ENCODE measurements around the gene KSR1.

KSR1 gene

GRCh38 chr17:27575096-27575911 is 119.1 kb downstream of the KSR1 start:
- DNase-seq = no peak

DNA sequence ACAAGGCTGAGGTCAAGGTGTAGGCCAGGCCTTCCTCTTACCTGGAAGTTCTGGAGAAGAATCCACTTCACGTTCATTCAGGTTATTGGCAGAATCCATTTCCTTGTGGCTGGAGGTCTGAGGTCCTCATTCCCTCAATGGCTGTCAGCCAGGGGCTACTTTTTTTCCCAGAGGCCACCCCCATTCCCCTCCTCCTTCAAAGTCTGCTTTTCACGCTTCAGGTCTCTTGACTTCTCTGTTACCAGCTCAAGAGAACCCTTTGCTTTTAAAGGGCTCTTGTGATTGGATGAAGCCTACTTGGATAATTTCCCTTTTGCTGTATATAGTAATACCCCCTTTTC is 119.6 kb downstream of the KSR1 start:
- no peak for DNase-seq

- no peak for DNase-seq
These were observed 120.3 kb downstream of the KSR1 start for GRCh38 chr17:27576477-27577083.

DNA sequence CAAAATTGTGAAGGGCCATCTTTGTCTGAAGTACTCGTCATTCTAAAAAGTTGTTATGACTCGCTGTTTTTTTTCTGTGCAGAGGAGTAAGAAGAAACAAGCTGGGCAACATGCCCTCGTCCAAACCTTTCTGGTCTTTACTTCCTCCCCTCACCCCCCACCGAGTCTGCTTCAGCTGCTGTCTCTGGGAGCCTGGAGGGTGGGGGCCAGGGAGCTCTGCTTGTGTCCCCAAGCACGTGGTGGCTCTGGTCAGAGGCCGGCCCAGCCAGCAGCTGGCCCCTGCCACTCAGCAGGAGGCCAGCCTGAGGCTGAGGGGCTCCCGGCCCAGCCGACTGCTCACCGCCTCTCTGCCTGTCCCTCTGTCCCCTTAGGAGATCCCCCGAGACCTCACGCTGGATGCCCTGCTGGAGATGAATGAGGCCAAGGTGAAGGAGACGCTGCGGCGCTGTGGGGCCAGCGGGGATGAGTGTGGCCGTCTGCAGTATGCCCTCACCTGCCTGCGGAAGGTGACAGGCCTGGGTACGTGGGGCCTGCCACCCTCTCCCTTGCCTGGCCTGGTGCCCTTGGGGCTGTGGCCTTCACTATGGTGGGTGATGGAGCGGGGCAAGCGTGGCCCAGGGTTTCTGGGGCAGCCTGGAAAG is 121.0 kb downstream of the KSR1 start:
- DNase-seq = no peak

GRCh38 chr17:27577884-27578717 is 121.9 kb downstream of the KSR1 start:
- no peak for DNase-seq

DNA sequence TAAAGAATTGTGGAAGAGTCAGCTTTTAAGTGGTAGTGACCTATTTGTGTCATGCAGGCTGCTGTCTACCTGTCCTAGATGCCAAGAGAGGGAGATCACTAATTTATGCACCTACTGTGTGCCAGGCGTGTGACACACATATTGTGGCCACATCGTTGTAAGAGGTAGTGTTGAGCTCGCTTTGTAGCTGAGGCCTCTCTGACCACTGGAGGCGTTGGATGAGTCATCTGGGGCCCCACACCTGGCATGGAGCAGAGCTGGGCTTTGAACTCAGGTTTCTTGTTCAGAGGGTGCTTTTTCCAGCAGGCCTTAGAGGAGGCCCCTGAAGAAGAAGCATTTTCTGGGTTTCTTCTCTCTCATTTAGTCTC is 122.5 kb downstream of the KSR1 start:
- no peak for DNase-seq

- DNase-seq = no peak
These were observed 123.1 kb downstream of the KSR1 start for GRCh38 chr17:27579304-27579703.

- DNase-seq = no peak
These were observed 123.7 kb downstream of the KSR1 start for GRCh38 chr17:27579897-27580321.

DNA sequence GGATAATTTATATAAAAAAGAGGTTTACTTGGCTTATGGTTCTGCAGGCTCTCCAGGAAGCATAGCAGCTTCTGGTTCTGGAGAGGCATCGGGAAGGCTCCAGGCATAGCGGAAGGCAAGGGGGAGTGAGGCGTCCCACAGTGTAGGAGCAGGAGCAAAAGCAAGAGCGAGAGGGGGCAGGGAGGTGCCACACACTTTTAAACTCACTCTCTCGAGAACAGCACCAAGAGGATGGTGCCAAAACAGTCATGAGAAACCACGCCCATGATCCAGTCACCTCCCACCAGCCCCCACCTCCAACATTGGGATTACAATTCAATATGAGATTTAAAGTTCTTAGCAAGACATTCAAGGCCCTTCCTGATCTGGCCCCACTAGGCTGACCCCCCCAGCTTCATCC is 124.8 kb downstream of the KSR1 start:
- DNase-seq = no peak

GRCh38 chr17:27582696-27583095 is 126.4 kb downstream of the KSR1 start:
- DNase-seq = no peak

- no peak for DNase-seq
These were observed 129.0 kb downstream of the KSR1 start for GRCh38 chr17:27585153-27585681.

DNA sequence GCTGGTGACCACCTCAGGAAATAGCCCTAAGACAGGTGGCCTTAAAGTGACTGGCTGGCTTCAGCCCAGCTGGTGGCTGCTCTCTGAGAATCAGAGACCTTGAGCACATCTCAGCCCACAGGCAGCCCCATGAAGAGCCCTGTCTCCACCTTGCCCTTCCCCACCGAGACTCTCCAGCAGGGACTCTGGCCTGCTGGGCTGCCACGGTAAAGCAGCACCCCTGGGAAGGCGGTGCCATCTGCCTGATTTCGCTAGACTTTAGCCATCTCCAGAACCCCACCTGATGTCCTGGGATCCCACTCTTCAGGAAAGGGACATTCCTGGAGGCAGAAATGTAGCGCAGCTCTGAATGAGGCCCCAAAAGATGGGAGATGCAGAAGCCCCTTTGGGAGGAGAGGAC is 129.5 kb downstream of the KSR1 start:
- DNase-seq = no peak

GRCh38 chr17:27586203-27586721 is 130.0 kb downstream of the KSR1 start:
- DNase-seq = no peak

DNA sequence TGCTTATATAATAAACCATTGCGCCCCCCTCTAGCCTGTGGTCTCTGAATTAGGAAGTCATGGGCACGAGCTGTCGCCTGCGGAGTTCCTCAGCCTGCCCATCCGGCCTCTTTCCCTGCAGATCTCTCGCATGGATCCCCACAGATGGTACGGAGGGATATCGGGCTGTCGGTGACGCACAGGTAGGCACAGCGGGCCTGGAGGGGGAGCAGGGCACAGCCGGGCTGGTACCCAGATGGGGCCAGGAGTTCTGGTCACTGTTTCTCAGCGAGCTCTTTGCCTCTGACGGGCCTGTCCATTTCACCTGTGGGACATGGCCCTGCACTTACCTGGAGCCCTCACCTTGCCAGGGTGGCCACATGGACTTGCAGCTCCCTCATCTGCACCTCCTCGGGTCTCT is 132.1 kb downstream of the KSR1 start:
- no peak for DNase-seq

DNA sequence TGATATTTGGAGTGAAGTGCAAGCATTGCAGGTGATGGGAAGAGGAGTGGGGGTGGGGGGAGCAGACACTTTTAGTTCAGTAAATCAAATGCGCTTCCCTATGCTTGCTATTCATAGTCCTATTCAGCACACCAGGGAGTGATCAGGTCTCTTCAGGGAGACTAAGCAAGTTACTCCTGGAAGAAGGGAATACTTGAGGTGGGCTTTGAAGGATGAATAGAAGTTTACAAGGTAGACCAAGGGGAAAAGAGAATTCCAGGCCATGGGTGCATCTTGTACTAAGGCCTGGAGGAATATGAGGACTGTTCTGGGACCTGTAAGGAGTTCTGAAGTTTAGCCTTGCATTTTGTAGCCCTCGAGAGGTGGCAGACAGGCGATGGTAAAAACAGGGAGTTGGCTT is 134.6 kb downstream of the KSR1 start:
- no peak for DNase-seq

- DNase-seq = no peak
These were observed 135.7 kb downstream of the KSR1 start for GRCh38 chr17:27591986-27592385.

GRCh38 chr17:27593232-27593856 is 137.1 kb downstream of the KSR1 start:
- DNase-seq = no peak

DNA sequence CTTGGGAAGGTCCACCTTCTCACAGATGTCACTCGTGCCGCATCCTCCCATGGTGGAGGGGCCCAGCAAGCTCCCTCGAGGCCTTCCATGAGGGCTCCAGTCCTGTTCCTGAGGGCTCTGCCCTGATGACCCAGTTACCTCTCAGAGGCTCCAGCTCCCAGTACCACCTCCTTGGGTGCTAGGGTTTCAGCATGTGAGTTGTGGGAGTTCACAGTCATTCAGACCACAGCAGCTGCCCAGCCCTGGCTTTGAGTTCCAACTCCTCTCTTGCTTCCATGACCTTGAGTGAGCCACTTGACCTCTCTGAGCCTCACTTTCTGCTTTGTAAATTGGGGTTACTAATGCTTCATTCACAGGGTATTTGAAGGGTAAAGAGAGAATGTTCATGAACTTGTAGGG is 137.6 kb downstream of the KSR1 start:
- no peak for DNase-seq

DNA sequence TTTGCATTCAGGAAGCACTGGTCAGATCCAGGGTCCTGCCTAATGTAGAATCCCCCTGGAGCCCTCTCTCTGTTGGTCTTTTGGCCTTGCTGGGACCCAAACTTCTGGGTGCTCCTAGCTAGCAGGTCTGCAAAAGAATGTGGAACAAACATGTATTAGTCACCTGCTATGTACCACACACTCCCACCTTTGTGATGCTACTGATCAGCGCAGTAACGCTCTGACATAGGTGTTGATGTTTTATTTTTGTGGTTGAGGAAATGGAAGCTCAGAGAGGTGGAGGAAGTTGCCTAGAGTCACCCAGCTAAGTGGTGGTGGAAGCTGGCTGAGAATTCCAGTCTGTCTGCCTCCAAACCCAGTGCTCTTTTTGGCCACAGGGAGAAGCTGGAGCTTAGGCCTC is 139.0 kb downstream of the KSR1 start:
- no peak for DNase-seq

DNA sequence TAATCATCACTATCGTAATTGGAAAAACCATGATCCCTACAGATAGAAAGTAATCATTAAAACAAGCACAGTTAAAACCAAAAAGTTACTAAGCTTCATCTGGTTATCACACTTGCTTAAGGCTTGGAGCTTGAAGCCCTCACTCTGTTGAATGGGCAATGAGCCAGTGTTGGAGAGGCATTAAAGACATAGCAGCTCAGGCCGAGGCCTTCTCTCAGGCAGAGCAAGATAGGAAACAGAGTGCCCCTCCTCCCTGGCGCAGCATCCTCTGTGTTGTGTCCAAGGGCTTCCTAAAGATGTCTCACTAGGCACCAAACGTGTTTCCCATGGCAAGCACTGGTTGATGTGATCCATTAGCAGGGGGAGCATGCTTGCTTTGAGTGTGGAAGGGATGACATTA is 139.8 kb downstream of the KSR1 start:
- DNase-seq = no peak

DNA sequence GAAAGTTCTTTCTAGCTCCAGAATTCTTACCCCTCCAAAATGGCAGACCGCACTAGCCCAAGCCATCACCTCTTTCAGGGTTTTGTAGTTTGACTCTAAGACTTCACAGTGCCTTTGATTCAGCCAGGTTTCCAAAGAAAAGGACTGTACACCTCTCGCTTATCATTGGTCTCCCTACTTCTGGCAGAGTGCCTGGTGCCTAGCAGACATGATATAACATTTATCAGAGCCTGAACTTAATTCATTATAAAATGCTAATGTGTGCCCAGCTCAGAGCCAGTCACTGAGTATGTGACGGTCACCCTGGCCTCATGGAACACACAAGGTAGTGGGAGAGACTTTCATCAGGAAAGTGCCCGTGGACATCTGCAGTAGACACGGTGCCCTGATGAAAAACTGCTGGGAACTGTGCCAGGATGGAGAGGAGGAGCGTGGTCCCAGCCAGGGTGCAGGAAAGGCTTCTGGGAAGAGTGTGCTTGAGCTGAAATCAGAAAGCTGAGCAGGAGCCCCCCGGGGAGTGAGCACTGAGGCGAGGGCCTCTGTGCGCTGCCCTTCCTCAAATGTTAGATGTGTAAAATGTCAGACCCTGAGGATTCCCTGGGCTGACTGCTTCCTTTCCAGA is 140.4 kb downstream of the KSR1 start:
- no peak for DNase-seq

DNA sequence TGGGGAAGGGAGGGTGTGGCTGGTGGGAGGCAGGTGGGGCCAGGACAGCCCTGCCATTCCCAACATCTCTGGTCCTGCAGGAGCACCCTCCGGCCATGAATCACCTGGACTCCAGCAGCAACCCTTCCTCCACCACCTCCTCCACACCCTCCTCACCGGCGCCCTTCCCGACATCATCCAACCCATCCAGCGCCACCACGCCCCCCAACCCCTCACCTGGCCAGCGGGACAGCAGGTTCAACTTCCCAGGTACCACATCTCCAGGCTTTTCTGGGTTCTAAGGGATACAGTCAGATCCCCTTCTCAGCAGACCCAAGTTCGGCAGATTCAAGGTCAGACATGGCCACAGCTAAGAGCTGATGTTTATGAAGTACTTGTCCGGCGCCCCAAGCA is 140.9 kb downstream of the KSR1 start:
- DNase-seq = no peak
